Measurements from ENCODE around the gene PSAPL1.

PSAPL1 gene

DNA sequence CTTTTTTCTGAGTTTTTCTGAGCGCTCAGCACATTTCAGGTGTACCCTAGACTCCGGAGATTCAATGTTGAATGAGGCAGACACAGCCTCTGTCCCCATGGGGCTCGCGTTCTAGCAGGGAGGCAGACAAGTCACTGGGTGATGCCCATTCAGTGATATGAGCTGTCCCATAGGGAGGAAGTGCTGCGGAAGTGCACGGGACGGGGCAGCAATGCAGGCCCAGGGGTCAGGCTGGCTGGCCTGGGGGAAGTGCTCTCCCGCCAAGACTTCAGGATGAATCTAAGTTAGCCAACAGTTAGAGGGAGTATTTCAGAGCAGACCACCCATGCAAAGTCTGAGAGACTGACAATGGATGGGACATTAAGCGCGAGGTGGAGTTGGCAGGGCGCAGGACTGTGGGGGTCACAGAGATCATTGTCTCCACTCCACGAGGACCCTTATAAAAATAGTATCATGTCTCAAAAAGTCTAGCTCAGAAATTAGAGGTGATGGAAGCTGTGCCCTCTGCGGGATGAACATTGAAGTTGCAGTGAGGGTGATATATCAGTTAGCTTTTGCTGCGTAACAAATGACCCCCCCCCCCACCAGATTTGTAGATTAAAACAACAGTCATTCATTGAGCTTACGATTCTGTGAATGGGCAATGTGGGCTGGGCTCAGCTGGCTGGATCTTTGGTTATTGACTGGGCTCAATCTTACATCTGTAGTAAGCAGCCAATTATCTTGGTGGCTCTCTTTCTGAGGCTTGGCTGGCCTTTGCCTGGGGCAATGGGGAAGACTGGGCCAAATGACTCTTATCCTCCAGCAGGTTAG, 16.4 kb downstream of the PSAPL1 start:
- TF ChIP-seq, protein P1, sequence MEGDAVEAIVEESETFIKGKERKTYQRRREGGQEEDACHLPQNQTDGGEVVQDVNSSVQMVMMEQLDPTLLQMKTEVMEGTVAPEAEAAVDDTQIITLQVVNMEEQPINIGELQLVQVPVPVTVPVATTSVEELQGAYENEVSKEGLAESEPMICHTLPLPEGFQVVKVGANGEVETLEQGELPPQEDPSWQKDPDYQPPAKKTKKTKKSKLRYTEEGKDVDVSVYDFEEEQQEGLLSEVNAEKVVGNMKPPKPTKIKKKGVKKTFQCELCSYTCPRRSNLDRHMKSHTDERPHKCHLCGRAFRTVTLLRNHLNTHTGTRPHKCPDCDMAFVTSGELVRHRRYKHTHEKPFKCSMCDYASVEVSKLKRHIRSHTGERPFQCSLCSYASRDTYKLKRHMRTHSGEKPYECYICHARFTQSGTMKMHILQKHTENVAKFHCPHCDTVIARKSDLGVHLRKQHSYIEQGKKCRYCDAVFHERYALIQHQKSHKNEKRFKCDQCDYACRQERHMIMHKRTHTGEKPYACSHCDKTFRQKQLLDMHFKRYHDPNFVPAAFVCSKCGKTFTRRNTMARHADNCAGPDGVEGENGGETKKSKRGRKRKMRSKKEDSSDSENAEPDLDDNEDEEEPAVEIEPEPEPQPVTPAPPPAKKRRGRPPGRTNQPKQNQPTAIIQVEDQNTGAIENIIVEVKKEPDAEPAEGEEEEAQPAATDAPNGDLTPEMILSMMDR (conservative IDR thresholded peaks at IDR 0.05; ENCODE audit: low read depth, low read length) = no peak
- Histone ChIP-seq H3K4me3 (IDR thresholded peaks at IDR 0.05; ENCODE audit: insufficient read depth, low read depth, low read length) (no peak overlapping the region), H3K4me2 (no peak overlapping the region), H3K27ac (no peak overlapping the region), H3K9ac (no peak overlapping the region), H2AFZ (ENCODE audit: low read depth) (no peak overlapping the region), H3K27me3 (ENCODE audit: insufficient read depth, low read depth) (no peaks in the 10 kb centered on the region), H3K79me2 (ENCODE audit: insufficient read depth, low read depth) (no peaks in the 10 kb centered on the region), H4K20me1 (ENCODE audit: insufficient read depth) (no peaks in the 10 kb centered on the region), H3K36me3 (ENCODE audit: insufficient read depth) (no peaks in the 10 kb centered on the region), H3K4me1 (ENCODE audit: low read depth, poor library complexity, severe bottlenecking) (no peaks in the 10 kb centered on the region)

DNA sequence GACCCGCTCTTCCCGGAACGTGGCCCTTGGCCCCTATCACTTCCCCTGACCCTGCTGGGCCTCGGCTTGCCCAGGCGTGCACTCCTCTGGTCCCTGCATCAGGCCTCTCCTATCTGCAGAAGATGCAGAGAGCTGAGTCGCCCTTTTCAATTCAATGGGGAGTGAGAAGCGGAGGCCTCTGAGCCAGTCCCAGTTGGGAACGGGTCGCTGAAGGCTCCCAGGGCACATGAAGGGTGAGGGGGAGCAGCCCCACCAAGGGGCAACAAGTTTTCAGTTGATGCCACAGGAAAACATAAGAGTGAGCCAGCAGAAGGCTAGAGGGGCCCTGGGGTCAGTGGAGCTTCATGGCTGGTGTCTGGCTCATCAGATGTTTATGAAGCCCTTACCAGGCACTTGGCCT, 17.1 kb downstream of the PSAPL1 start:
- H3K27me3 ChIP-seq (ENCODE audit: insufficient read depth, low read depth) = no peaks in the 10 kb centered on the region
- no peak overlapping the region for H3K4me3 ChIP-seq (IDR thresholded peaks at IDR 0.05; ENCODE audit: insufficient read depth, low read depth, low read length)
- no peak overlapping the region for H3K27ac ChIP-seq
- H2AFZ ChIP-seq (ENCODE audit: low read depth) = no peak overlapping the region
- H3K4me1 ChIP-seq (ENCODE audit: low read depth, poor library complexity, severe bottlenecking) = no peaks in the 10 kb centered on the region
- H3K4me2 ChIP-seq = no peak overlapping the region
- H3K79me2 ChIP-seq (ENCODE audit: insufficient read depth, low read depth) = no peaks in the 10 kb centered on the region
- no peaks in the 10 kb centered on the region for H3K36me3 ChIP-seq (ENCODE audit: insufficient read depth)
- no peak overlapping the region for H3K9ac ChIP-seq
- no peaks in the 10 kb centered on the region for H4K20me1 ChIP-seq (ENCODE audit: insufficient read depth)
- TF ChIP-seq, protein P1 (conservative IDR thresholded peaks at IDR 0.05; ENCODE audit: low read depth, low read length) = no peak

DNA sequence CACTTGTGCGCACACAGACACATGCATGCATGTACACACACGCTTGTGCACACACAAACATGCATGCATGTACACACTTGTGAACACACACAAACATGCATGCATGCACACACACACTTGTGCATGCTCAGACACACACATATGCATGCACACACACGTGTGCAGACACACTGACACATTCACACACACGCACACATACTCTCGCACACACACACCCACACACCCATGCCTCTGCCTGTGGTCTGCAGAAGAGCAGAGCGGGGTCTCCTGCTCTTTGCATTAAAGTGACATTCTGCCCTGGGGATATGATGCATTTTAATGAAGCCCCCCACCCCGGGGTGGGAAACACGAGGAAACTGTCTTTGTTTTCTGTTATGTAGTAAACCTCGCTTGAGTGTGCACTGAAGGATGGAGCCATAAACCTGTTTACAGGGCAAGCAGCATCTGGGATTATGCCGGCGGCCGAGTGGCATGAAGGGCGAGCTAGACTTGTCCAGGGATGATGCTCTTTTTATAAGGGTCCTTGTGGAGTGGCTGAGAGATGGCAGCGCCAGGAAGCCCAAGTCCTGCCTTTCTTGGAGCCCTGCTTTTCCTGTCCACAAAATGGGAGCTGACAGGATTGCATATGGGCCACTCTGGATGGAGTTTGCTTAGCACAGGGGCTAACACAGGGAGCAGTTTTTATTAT, 17.8 kb downstream of the PSAPL1 start:
- TF ChIP-seq, protein P1 (conservative IDR thresholded peaks at IDR 0.05; ENCODE audit: low read depth, low read length) = no peak
- Histone ChIP-seq H3K36me3 (ENCODE audit: insufficient read depth) (no peaks in the 10 kb centered on the region), H3K27me3 (ENCODE audit: insufficient read depth, low read depth) (no peaks in the 10 kb centered on the region), H2AFZ (ENCODE audit: low read depth) (no peak overlapping the region), H3K4me2 (no peak overlapping the region), H3K4me1 (ENCODE audit: low read depth, poor library complexity, severe bottlenecking) (no peaks in the 10 kb centered on the region), H3K79me2 (ENCODE audit: insufficient read depth, low read depth) (no peaks in the 10 kb centered on the region), H3K27ac (no peak overlapping the region), H4K20me1 (ENCODE audit: insufficient read depth) (no peaks in the 10 kb centered on the region), H3K9ac (no peak overlapping the region), H3K4me3 (IDR thresholded peaks at IDR 0.05; ENCODE audit: insufficient read depth, low read depth, low read length) (no peak overlapping the region)

DNA sequence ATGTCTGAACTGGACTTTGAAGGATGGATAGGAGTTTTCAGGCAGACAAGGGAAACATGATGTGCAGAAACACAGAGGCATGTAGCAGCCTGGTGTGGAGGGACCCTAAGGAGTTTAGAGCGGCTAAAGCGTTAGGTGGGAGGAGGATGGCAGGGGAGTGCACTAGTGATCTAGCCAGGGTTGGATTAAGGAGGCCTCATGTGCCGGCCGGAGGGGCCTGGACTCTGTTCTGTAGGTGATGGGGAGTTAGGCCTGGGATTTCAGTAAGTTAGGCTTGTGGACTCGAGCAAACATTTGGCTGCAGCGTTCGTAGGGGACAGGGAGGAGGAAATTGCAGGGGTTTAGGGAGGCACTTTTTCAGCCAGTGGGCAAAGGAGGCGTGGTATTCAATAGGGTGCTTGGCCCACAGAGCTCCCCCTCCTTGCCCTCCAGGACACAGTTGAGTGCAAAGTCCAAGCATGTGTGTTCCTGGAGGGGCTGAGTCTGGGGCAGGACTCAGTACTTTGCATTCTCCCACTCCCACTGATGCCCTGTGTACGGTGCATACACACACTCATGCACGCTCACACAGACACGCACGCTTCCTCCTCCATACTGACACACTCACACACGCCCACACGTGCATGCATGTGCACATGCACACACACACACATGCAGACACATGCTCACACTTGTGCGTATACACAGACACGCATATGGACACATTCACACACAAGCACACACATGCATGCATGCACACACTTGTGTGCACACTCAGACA, 18.6 kb downstream of the PSAPL1 start:
- Histone ChIP-seq H3K4me1 (ENCODE audit: low read depth, poor library complexity, severe bottlenecking) (no peaks in the 10 kb centered on the region), H3K27me3 (ENCODE audit: insufficient read depth, low read depth) (no peaks in the 10 kb centered on the region)
- TF ChIP-seq, protein P1 (conservative IDR thresholded peaks at IDR 0.05; ENCODE audit: low read depth, low read length) = no peak

More for the DNA sequence above, 18.6 kb downstream of the PSAPL1 start:
- H3K79me2 ChIP-seq (ENCODE audit: insufficient read depth, low read depth) = no peaks in the 10 kb centered on the region
- no peak overlapping the region for H3K4me3 ChIP-seq (IDR thresholded peaks at IDR 0.05; ENCODE audit: insufficient read depth, low read depth, low read length)
- H3K27ac ChIP-seq = no peak overlapping the region
- no peak overlapping the region for H3K9ac ChIP-seq
- H3K4me2 ChIP-seq = no peak overlapping the region
- H3K36me3 ChIP-seq (ENCODE audit: insufficient read depth) = no peaks in the 10 kb centered on the region
- no peaks in the 10 kb centered on the region for H4K20me1 ChIP-seq (ENCODE audit: insufficient read depth)
- no peak overlapping the region for H2AFZ ChIP-seq (ENCODE audit: low read depth)
